K562 (cell line): ENCODE results near the gene MYH9. TPM values are rescaled to one million over a fixed set of nuclear protein-coding genes. Genes with fewer than 3 reads are reported as not detected.

Experiments used
- ATAC-seq: fragments of 200-7000 bp; cut with Tn5 transposase; 3 replicates; pipeline ENCODE4 v1.9.1; 2020; ENCODE audit warnings: moderate library complexity
- BruUV-seq: library from RNA; stranded (reverse); fragments of 400-500 nt; replicated peaks from 2 replicates; lab custom pipeline; 2021; lab: Mats Ljungman, UMichigan
- CTCF ChIA-PET: fragments of 300-600 bp; formaldehyde crosslinking; extraction: SDS; loops from one replicate; lab custom pipeline; 2021; ENCODE audit warnings: low intra/inter-chr PET ratio; lab: Yijun Ruan, JAX
- POLR2A ChIA-PET: fragments of 300-600, 350-650 bp; sonication (Branson Sonifier 250); formaldehyde crosslinking; extraction: SDS; loops from one replicate; lab custom pipeline; 2021; ENCODE audit warnings: antibody characterized with exemption, inconsistent platforms; lab: Yijun Ruan, JAX
- DNase-seq, 4 experiments: peaks; one replicate each; pipeline versions ENCODE4 v3.0.0 to v3.0.0-alpha.2; 2011 to 2018; ENCODE audit warnings: low spot score in 3 of 4, mixed read lengths in 3 of 4; ENCODE audit errors: extremely low read depth in 1 of 4
- FAIRE-seq: peaks from 2 replicates; lab custom pipeline; 2011; peaks lifted over from hg19 to GRCh38; lab: Jason Lieb, UNC
- H2AFZ ChIP-seq: 2 replicates; pipeline ENCODE4 v1.6.0; 2011; ENCODE audit warnings: low read depth, low read length, control low read depth, inconsistent platforms
- H3K27ac ChIP-seq: fragments of 200-600 bp; 3 replicates; pipeline ENCODE4 v1.8.0; 2011; ENCODE audit warnings: low read depth, mild to moderate bottlenecking, control low read depth, inconsistent platforms, low read length, moderate library complexity, mixed read lengths; ENCODE audit errors: extremely low read depth
- H3K27me3 ChIP-seq, 2 experiments: fragments of 300-600 bp in 1 of 2; 2 replicates in 1 of 2; 3 replicates in 1 of 2; pipeline versions ENCODE4 v1.6.0 to v1.8.0; 2011; ENCODE audit warnings: inconsistent platforms in 2 of 2, low read length in 2 of 2, mild to moderate bottlenecking in 1 of 2, mixed read lengths in 1 of 2, moderate library complexity in 1 of 2; ENCODE audit not compliant: control insufficient read depth in 2 of 2, insufficient read depth in 2 of 2
- H3K36me3 ChIP-seq: fragments of 300-600 bp; 3 replicates; pipeline ENCODE4 v1.8.0; 2011; ENCODE audit warnings: mild to moderate bottlenecking, low read length, inconsistent platforms; ENCODE audit not compliant: control insufficient read depth, insufficient read depth
- H3K4me1 ChIP-seq, 2 experiments: fragments of 200-600 bp in 1 of 2; replicated peaks in 1 of 2; 2 replicates in 1 of 2; 3 replicates in 1 of 2; pipeline versions ENCODE4 v1.5.1 to v1.8.0; 2011; ENCODE audit warnings: inconsistent platforms in 2 of 2, low read length in 2 of 2, mild to moderate bottlenecking in 1 of 2, mixed read lengths in 1 of 2, moderate library complexity in 1 of 2; ENCODE audit not compliant: control insufficient read depth in 2 of 2, insufficient read depth in 2 of 2
- H3K4me2 ChIP-seq: 2 replicates; pipeline ENCODE4 v1.6.1; 2011; ENCODE audit warnings: low read length, control low read depth, inconsistent platforms, mixed read lengths; ENCODE audit not compliant: insufficient read depth
- H3K4me3 ChIP-seq: fragments of 200-600 bp; sonication (generic), shearing (Covaris generic); 2 replicates; pipeline ENCODE4 v1.5.1; 2016; ENCODE audit warnings: control low read depth, inconsistent platforms
- H3K79me2 ChIP-seq: fragments of 200-600 bp; 3 replicates; pipeline ENCODE4 v1.8.0; 2011; ENCODE audit warnings: low read length, inconsistent platforms; ENCODE audit not compliant: control insufficient read depth, insufficient read depth
- H3K9ac ChIP-seq, 2 experiments: 2 replicates each; pipeline versions ENCODE4 v1.6.0 to v1.6.1; 2011; ENCODE audit warnings: low read depth in 2 of 2, low read length in 2 of 2, control low read depth in 1 of 2, inconsistent platforms in 1 of 2, mild to moderate bottlenecking in 1 of 2, mixed read lengths in 1 of 2; ENCODE audit not compliant: insufficient read depth in 1 of 2
- H3K9me1 ChIP-seq: one replicate; pipeline ENCODE4 v1.6.0; 2011; ENCODE audit warnings: inconsistent platforms, mild to moderate bottlenecking, low read length, moderate library complexity; ENCODE audit not compliant: control insufficient read depth, insufficient read depth
- H3K9me3 ChIP-seq: replicated peaks from 2 replicates; pipeline ENCODE4 v1.5.1; 2011; ENCODE audit warnings: low read depth, low read length, inconsistent platforms; ENCODE audit not compliant: control insufficient read depth, insufficient read depth
- H4K20me1 ChIP-seq: replicated peaks from 2 replicates; pipeline ENCODE4 v1.6.1; 2011; ENCODE audit warnings: low read length, inconsistent platforms, mixed read lengths; ENCODE audit not compliant: control insufficient read depth, insufficient read depth
- CTCF ChIP-seq, 3 experiments: IDR thresholded peaks in 2 of 3; conservative IDR thresholded peaks in 1 of 3; 2 replicates each; pipeline ENCODE4 v1.5.1; 2011 to 2012; ENCODE audit warnings: low read length in 3 of 3, mild to moderate bottlenecking in 3 of 3, control low read depth in 2 of 3, improper control_type of control experiment in 1 of 3, inconsistent platforms in 1 of 3, low read depth in 1 of 3, mixed read lengths in 1 of 3, moderate library complexity in 1 of 3; ENCODE audit not compliant: insufficient read depth in 2 of 3
- CUX1 ChIP-seq: fragments of 200-800 bp; sonication (Bioruptor generic); IDR thresholded peaks from 2 replicates; pipeline ENCODE4 v1.6.1; 2016; ENCODE audit warnings: missing genetic modification characterization, missing compliant biosample characterization
- FOXP1 ChIP-seq: sonication (generic); formaldehyde crosslinking; IDR thresholded peaks from 2 replicates; pipeline ENCODE4 v1.8.0; 2022; ENCODE audit warnings: mild to moderate bottlenecking, missing genetic modification reagents
- HDGF ChIP-seq: fragments of 450-650 bp; IDR thresholded peaks from 2 replicates; pipeline ENCODE4 v1.6.1; 2016
- JUN ChIP-seq, 2 experiments: sonication (generic) in 1 of 2; formaldehyde crosslinking in 1 of 2; IDR thresholded peaks; 2 replicates each; pipeline versions ENCODE4 v1.6.1 to v1.8.0; 2012 to 2022; ENCODE audit warnings: borderline replicate concordance in 2 of 2, mild to moderate bottlenecking in 2 of 2, improper control_type of control experiment in 1 of 2, low read depth in 1 of 2, low read length in 1 of 2, missing genetic modification reagents in 1 of 2
- MYC ChIP-seq, 2 experiments: fragments of 250-450 bp in 1 of 2; sonication (Bioruptor Pico) in 1 of 2; IDR thresholded peaks; 2 replicates each; pipeline versions ENCODE4 v1.5.1 to v1.6.1; 2012 to 2021; ENCODE audit warnings: low read depth in 2 of 2, borderline replicate concordance in 1 of 2, improper control_type of control experiment in 1 of 2, low read length in 1 of 2, mild to moderate bottlenecking in 1 of 2, moderate library complexity in 1 of 2
- POLR2B ChIP-seq: fragments of 450-650 bp; IDR thresholded peaks from 2 replicates; pipeline ENCODE4 v1.6.1; 2018; ENCODE audit warnings: low read depth; ENCODE audit not compliant: partially characterized antibody
- RB1 ChIP-seq: fragments of 450-650 bp; IDR thresholded peaks from 2 replicates; pipeline ENCODE4 v1.6.1; 2017; ENCODE audit warnings: low read depth, mild to moderate bottlenecking
- RCOR1 ChIP-seq, 2 experiments: IDR thresholded peaks; 2 replicates each; pipeline ENCODE4 v1.6.1; 2012; ENCODE audit warnings: low read depth in 2 of 2, low read length in 2 of 2, borderline replicate concordance in 1 of 2, improper control_type of control experiment in 1 of 2
- ZKSCAN1 ChIP-seq: fragments of 150-350 bp; IDR thresholded peaks from 2 replicates; pipeline ENCODE4 v1.6.1; 2016; ENCODE audit warnings: low read depth, low read length
- ZNF347 ChIP-seq: fragments of 450-650 bp; formaldehyde crosslinking; IDR thresholded peaks from 2 replicates; pipeline ENCODE4 v1.4.0; 2020; ENCODE audit warnings: low read depth, mild to moderate bottlenecking, moderate library complexity
- ZNF584 ChIP-seq: fragments of 200-800 bp; sonication (Bioruptor generic); IDR thresholded peaks from 2 replicates; pipeline ENCODE4 v1.6.1; 2016; ENCODE audit warnings: low read depth, mild to moderate bottlenecking, missing genetic modification characterization, missing compliant biosample characterization
- WGBS: fragments of 100-300 bp; shearing (Covaris generic); methylation state at CpG from one replicate; pipeline ENCODE4 v1.1.6; 2016; ENCODE audit warnings: low coverage, mixed read lengths; ENCODE audit not compliant: insufficient coverage; ENCODE audit errors: missing lambda C conversion rate; 5-methylcytosine and 5-hydroxymethylcytosine counted together
- in situ Hi-C: fragments of 300-500 bp; cut with MboI; formaldehyde crosslinking; loops from 4 replicates; pipeline ENCODE4 v1.15.0; 2018; ENCODE audit warnings: inconsistent platforms, mixed read lengths
- intact Hi-C: fragments of 100-400 bp; cut with micrococcal nuclease; formaldehyde crosslinking; loops from 2 replicates; pipeline ENCODE4 v1.14.2; 2022
- polyA plus RNA-seq, 8 experiments: library from polyadenylated mRNA; depleted of rRNA in 4 of 8; stranded (reverse) in 5 of 8; unstranded in 3 of 8; fragments of >200 nt; fragmentation: Nextera tagmentation in 2 of 8; fragmentation: Illumina TruSeq in 1 of 8; extraction: Ambion mirVana in 2 of 8; extraction: Trizol in 1 of 8; gene quantifications; 2 replicates each; pipeline versions ENCODE4 v1.2.1 to v1.2.3, GENCODE V29; 2011 to 2014; ENCODE audit warnings: inconsistent platforms in 1 of 8, missing spikeins in 1 of 8
- total RNA-seq, 7 experiments: library from RNA; depleted of rRNA in 6 of 7; stranded (reverse); fragments of >200 nt in 6 of 7; fragmentation: Illumina TruSeq in 2 of 7; extraction: Trizol in 2 of 7; gene quantifications; 2 replicates each; pipeline versions ENCODE4 v1.2.1 to v1.2.3, GENCODE V29; 2011 to 2021; ENCODE audit warnings: low replicate concordance in 1 of 7

Gene MYH9
- total and polyA plus RNA-seq, 9 of the 15 experiments (the other 6 are each of a cell fraction or from before 2014, with no cell fraction given): 0.71 to 111 (median 24.6) TPM

GRCh38 chr22:36286096-36286957 lies 101.4 kb downstream of the MYH9 start:
- WGBS: 31% methylated on average over 17 of the region's 28 CpGs
- Histone ChIP-seq H3K4me2 (no peak overlapping the region), H3K4me3 (no peak overlapping the region), H3K9me3 (no peaks in the 10 kb centered on the region), H3K9me1 (no peaks in the 10 kb centered on the region), H3K27me3 (no peaks in the 10 kb centered on the region), H3K36me3 (peaks cover 75% of the 10 kb centered on the region; the same call in 2 of the 3 replicates), H3K9ac (no peak overlapping the region), H3K4me1 (peaks cover 0 to 11% of the 10 kb centered on the region in 2 experiments; a peak in 2 of 5 replicates), H2AFZ (no peak overlapping the region), H3K79me2 (no peaks in the 10 kb centered on the region), H3K27ac (no peak overlapping the region; the same call in 2 of the 3 replicates), H4K20me1 (peaks cover 6% of the 10 kb centered on the region; the same call in 1 of the 2 replicates)
- in situ Hi-C loops (no loop called here), intact Hi-C loops (loop anchor here (2.0 to 5.0 kb wide), 2 partner anchors 92 to 144 kb away; no protein-coding TSS in a partner anchor)
- POLR2A ChIA-PET: interaction anchor here (0.6 to 1.4 kb wide), 4 partner anchors 11 to 102 kb away, joined by 3 to 4 read pairs (median 3); no protein-coding TSS in a partner anchor
- peak; percentile 99 for ATAC-seq
- BruUV-seq: no TSS peak
- peak; percentile 77 to 83 (median 82) for DNase-seq
- CTCF ChIA-PET: interaction anchor here (0.5 to 1.1 kb wide), 3 partner anchors 88 to 220 kb away, joined by 3 to 4 read pairs (median 3); no protein-coding TSS in a partner anchor
- FAIRE-seq: peak; percentile 88
- no peak for TF ChIP-seq CUX1 (CRISPR knock-in tag)
- TF ChIP-seq CTCF (IDR thresholded peaks at IDR 0.05 in 2 of 3, conservative IDR thresholded peaks at IDR 0.05 in 1 of 3; ENCODE audit: insufficient read depth in 2 of 3, low read depth in 1 of 3, low read length in 3 of 3): peak; percentile 84 to 93 (median 91)
- TF ChIP-seq MYC (IDR thresholded peaks at IDR 0.05; ENCODE audit: low read depth, low read length): 0 out of 2 replicates have a peak, but pooled peaks have one; percentile 16
- TF ChIP-seq MYC (CRISPR knock-in tag; IDR thresholded peaks at IDR 0.05; ENCODE audit: borderline replicate concordance, low read depth): no peak
- TF ChIP-seq ZNF584 (CRISPR knock-in tag): no peak
- TF ChIP-seq HDGF: peak; percentile 53
- TF ChIP-seq RCOR1 (IDR thresholded peaks at IDR 0.05; ENCODE audit: borderline replicate concordance in 1 of 2, low read depth in 2 of 2, low read length in 2 of 2): peak in 1 of 2 experiments; percentile 24; a peak in 1 of 4 replicates
- no peak for TF ChIP-seq FOXP1 (CRISPR knock-in tag)
- peak; percentile 98 for TF ChIP-seq ZKSCAN1
- TF ChIP-seq JUN (IDR thresholded peaks at IDR 0.05; ENCODE audit: borderline replicate concordance, low read depth, low read length): no peak
- no peak for TF ChIP-seq JUN (CRISPR knock-in tag; IDR thresholded peaks at IDR 0.05; ENCODE audit: borderline replicate concordance)
- peak; percentile 42; the same call in 1 of the 2 replicates for TF ChIP-seq RB1
- TF ChIP-seq ZNF347 (CRISPR knock-in tag): no peak
- TF ChIP-seq POLR2B: no peak
